NOMO-1 treated with DMSO at 0.1 percent for 48 hours (cell line): Measurements from ENCODE around the gene SMPX.
"Not testable (repeated sequence)": the region's sequence is repeated elsewhere in the genome, so short reads cannot be mapped to it uniquely, and the experiment has no call there.

ENCODE experiments used
- DNase-seq: peaks from one replicate; lab custom pipeline; 2025; ENCODE audit not compliant: unreplicated experiment; lab: John Stamatoyannopoulos, UW

SMPX gene

DNA sequence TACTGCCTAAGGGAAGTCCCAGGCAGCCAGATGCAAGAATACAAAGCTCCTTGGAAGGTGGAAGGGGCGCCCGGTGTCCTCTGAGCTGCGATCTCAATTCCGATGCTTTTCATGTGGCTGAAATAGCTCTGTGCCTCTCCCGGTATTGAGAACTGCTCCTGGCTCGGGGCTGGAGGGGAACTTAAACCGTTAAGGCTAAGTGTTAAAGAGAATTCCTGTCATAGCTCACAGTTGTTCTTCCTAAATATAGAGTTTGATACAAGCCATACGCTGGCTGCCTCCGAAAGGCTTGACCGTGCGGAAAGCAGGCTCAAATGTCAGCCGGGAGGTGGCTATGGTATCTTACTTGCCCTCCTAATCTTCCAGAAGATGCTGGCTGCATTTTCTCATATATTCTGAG, at the start of gene SMPX:
SMPX (minus strand) TSS at position 157 of the 400 bp plus-strand sequence. CDS start 3,826 bp downstream, outside the sequence.
- no peak for DNase-seq

- DNase-seq: no peak
These were observed 48.8 kb upstream of the SMPX start for GRCh38 chrX:21806691-21807090.

- no peak for DNase-seq
These were observed 44.9 kb upstream of the SMPX start for GRCh38 chrX:21802839-21803238.

GRCh38 chrX:21802054-21802670, 44.2 kb upstream of the SMPX start:
- DNase-seq: no peak

- DNase-seq: no peak
These were observed 42.4 kb upstream of the SMPX start for GRCh38 chrX:21800344-21800770.

- peak; percentile 43 for DNase-seq
These were observed 41.9 kb upstream of the SMPX start for GRCh38 chrX:21799767-21800166.

DNA sequence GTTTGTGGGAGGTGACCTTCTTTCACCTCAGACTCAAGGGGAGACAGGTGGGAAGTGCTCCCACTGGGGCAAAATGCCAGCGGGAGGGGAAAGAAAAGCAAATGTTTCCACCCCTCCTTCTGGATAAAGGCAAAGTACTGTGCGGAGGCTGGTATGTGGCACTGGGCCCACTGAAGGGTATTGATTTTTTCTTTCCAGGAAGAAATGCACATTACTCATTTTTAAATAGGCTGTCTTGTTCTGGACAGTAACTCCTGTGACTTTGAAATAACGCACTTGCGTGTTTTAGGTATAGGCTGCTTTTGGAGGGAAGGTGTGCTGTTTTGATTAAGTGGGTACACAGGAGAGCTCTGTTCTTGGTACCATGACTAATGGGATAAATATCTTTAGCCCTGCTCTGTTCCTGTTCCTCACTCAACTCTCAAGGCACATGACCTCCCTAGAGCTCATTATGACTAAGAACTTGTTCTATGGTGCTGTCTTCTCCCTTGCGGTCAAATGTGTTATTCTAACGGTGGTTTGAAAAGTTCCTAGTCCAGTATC, 40.8 kb upstream of the SMPX start:
- no peak for DNase-seq

DNA sequence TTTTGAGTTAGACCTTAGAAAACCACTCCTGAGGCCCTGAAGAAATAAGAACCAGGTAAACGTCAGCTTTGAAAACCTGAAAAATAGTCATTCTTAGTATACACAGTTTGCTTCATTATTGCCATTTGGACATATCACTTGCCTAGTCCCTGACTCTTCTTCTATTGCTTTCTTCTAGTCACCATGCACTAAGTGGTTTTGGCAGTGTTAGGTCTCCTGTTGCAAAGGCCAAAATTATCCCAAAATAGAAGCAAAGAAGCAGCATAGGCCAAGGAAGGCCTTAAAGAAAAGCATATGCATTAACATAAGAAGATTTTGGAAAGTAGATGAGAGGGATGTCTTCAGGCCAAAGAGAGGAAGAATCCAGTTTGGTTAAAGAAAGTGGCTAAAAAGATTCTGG, 24.1 kb upstream of the SMPX start:
- no peak for DNase-seq

GRCh38 chrX:21781525-21781924, 23.6 kb upstream of the SMPX start:
- DNase-seq: no peak

GRCh38 chrX:21779095-21779494, 21.2 kb upstream of the SMPX start:
- DNase-seq: no peak

DNA sequence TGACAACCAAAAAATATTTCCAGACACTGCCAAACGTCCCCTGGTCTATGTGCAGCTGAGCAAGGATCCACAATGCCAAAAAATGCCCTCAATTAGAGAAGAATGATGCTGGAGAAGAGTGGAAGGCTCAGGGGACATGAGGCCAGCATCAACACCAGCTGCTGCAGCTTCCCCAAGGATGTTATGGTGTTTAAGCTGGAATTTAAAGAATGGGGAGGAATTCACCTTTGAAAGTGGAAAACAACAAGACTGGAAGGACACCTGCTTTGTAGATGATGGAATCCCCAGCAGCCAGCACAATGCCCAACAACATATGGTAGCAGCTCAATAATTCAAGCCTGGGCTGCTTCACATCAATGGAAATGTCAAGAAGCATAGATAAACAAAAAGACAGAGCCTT, 20.3 kb upstream of the SMPX start:
- no peak for DNase-seq

GRCh38 chrX:21775128-21775527, 17.2 kb upstream of the SMPX start:
- not testable (repeated sequence) for DNase-seq

DNA sequence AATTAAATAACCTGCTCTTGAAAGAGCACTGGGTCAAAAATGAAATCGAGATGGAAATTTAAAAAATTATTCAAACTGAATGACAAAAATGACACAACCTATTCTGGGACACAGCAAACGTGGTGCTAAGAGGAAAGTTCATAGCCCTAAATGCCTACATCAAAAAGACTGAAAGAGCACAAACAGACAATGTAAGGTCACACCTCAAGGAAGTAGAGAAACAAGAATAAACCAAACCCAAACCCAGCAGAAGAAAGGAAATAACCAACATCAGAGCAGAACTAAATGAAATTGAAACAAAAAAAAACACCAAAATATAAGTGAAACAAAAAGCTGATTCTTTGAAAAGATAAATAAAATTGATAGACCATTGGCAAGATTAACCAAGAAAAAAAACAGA, 15.1 kb upstream of the SMPX start:
- not testable (repeated sequence) for DNase-seq

DNA sequence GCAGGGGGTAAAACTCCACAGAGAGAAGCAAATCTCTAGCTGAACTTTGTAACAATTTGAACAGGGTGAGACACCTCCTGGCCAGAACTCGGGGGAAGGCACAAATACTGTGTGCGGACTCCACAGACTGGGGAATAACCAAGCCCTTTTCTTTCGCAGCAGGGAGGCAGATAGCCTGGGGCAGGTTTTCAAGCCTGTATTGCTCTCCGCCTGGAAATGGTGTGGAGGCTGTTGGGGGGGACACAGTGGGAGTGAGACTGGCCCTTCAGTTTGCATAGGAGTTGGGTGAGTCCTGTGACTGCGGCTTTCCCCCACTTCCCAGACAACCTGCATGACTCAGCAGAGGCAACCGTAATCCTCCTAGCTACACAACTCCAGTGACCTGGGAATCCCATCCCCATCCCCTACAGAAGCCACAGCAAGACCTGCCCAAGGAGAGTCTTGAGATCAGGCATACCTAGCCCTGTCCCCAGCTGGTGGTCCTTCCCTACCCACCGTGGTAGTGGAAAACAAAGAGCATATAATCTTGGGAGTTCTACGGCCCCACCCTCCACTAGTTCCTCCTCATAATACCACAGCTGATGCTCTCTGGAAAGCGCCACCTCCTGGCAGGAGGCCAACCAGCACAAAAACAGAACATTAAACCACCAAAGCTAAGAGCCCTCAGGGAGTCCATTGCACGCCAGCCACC, 12.9 kb upstream of the SMPX start:
- no peak for DNase-seq

- no peak for DNase-seq
These were observed 8.2 kb upstream of the SMPX start for GRCh38 chrX:21766101-21766500.

DNA sequence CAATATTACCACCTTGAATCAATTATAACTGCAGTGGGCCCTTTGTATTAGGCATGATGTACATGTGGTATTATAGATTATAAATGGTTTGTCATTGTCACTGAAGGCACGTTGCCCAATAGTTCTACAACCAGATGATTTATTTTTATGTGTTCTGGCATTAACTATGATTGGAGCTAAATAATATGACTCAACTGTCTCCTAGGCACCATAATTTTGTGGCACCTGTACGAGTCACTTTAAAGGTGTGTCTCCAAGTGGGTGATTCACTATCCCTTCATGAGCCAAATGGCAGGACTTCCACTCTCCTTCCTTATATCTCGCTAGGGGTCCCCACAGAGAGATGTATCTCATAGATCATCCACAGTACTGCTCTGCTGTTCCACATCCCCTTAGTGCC, 6.1 kb upstream of the SMPX start:
- DNase-seq: no peak

- no peak for DNase-seq
These were observed 572 bp upstream of the SMPX start for GRCh38 chrX:21758488-21758887.

DNA sequence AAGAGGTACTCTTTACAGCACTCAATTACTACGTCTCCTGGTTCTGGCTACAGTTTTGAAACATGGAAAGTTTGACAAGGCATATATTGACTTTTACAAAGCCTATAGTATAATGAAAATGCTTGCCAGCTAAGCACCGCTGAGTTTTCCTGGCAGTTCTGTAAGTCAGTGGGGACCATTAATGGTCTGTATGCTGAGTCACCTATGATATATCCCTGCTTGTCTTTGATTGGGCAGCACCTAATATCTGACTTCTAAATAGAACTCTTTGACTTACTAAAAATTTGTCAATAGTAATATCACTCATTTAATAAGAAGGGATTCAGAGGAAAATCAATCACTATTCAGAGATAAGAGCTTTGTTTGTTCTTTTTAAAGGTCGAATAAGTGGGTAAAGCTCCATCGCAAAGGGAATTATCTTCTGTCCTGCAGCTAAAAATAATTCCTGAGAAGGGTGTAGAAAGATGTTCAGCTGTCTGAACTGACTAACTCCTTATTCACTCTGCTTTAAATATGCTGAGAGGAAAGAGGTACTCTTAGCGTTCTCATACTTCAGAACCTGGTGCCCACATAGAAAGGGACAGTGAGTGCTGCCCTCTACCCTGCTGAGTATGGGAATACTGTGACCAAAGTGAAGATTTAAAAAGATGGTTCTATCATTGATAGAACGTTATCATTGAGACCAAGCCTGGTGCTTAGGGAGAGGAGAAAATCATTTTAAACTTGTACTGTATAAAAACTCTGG, 959 bp downstream of the SMPX start:
- no peak for DNase-seq

DNA sequence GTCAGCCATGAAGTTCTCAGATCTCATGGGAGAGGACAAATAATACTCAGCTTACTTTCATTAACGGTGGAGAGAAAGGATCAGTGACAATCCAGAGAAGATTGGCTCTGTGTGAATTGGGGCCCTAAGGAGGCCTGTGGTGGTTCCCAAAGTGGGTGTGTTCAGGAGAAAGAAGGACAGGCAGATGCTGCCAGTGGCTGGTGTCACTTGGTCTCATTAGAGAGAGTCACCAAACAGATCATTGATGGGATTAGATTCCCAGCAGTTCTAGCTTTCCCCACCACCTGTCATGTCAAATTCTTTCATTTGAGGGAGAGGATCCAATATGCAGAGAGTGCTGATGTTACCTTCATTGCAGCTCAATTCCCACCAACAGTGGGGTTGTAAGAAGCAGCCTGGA, 8.0 kb downstream of the SMPX start:
- no peak for DNase-seq

GRCh38 chrX:21748235-21748634, 9.7 kb downstream of the SMPX start:
- DNase-seq: no peak

- no peak for DNase-seq
These were observed 10.4 kb downstream of the SMPX start for GRCh38 chrX:21747558-21747957.

DNA sequence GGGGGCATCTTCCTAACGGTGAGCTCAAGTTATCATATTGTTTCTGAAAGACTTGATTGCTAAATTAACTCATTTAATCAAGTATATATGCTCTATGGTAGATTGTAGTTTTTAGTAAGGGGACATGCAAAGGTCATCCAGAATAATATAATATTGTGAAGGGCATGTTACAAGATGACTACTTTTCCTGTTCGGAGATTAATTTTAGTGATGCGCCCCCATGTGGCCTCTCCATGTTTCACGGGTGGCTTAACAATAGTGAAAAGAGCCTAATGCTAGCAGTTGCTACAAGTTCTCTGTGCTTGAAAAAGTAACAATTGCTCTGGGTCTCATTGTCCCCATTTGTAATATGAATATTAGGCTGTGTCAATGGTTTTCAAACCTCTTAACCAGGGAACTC, 12.2 kb downstream of the SMPX start:
- DNase-seq: peak; percentile 36
